HG02938 (cell line): ENCODE results near the gene BRAT1.
"Not testable (repeated sequence)": the region's sequence is repeated elsewhere in the genome, so short reads cannot be mapped to it uniquely, and the experiment has no call there.

Experiments used
- ATAC-seq: cut with Tn5 transposase; IDR thresholded peaks from one replicate; pipeline ENCODE4 v1.9.1; 2021; ENCODE audit warnings: mild to moderate bottlenecking, moderate library complexity; ENCODE audit not compliant: unreplicated experiment

BRAT1 gene

DNA sequence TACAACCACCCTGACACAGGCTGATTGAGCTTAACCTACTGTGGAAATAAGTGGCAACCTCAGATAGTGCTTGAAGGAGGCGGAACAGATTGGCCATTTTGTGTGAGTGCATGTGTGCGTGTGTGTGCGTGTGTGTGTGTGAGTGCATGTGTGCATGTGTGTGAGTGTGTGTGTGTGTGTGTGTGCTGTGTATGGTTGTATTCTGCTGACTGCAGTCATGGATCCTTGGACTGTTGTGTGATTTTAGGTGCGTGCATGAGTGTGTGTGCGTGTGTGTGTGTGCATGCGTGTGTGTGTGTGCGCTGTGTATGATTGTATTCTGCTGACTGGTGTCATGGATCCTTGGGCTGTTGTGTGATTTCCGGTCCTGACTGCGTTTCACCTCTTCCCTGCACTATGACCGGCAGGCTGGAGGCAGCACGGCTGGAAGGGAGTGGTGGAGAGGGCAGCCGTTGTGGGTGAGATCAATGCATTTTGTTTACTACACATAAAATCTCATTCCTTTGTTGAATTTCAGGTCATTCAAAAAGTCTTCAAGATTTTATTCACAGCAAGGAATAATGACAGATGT lies 9.7 kb upstream of the BRAT1 start:
- no peak for ATAC-seq

GRCh38 chr7:2563955-2564354 lies 8.6 kb upstream of the BRAT1 start:
- ATAC-seq = not testable (repeated sequence)

DNA sequence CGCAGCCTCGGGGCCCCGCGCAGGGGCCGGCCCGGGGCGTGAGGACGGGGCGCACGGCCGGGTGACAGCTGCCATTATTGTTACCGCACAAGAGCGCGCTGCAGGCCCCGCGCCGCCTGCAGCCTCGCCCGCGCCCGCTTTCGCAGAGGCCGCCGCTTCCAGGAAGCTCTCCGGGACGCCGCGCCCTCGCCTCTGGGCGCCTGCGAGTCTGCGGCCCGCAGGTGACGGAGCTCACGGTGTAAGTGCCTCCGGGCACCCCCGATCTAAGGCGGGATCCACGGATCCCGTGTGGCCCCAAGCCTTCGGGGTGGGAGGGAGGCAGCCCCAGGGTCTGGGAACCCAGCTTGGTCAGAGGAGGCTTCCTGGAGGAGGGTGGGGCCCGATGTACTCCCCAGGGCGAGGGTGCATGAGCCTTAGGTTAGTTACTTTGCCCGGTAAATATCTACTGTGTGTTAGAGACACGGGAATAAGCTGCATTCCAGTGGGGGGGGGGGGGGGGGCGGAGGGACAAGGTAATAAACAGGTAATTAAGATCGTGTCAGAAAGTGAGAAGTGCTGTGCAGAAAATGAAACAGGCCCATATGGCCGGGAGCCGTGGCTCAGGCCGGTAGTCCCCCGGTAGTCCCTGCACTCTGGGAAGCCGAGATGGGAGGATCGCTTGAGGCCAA lies 4.1 kb upstream of the BRAT1 start:
- no peak for ATAC-seq

GRCh38 chr7:2558629-2559282 lies 3.4 kb upstream of the BRAT1 start, which contains the start of gene IQCE:
TSS of gene IQCE (plus strand) at chr7:2558979. CDS start at chr7:2559182, 203 bp downstream.
- no peak for ATAC-seq

GRCh38 chr7:2554661-2555111 lies 638 bp downstream of the BRAT1 start:
- no peak for ATAC-seq

GRCh38 chr7:2553831-2554581 lies 1.3 kb downstream of the BRAT1 start:
- ATAC-seq = no peak

DNA sequence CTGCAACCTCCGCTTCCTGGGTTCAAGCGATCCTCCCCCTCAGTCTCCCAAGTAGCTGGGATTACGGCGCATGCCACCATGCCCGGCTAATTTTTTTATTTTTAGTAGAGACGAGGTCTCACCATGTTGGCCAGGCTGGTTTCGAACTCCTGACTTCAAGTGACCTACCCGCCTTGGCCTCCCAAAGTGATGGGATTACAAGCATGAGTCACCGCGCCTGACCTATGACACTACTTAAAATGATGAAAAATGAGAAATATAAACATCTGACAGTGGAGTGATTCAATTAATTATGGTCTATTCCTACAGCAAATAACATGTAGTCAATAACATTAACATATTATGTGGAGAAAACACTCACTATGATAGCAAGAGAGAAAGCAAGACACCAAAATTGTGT lies 2.2 kb downstream of the BRAT1 start:
- ATAC-seq = no peak

- ATAC-seq = no peak
Observed at GRCh38 chr7:2551418-2551817, 3.9 kb downstream of the BRAT1 start.

GRCh38 chr7:2546776-2547586 lies 8.3 kb downstream of the BRAT1 start:
- ATAC-seq = no peak

GRCh38 chr7:2545746-2546425 lies 9.4 kb downstream of the BRAT1 start:
- no peak for ATAC-seq

GRCh38 chr7:2544541-2545188 lies 10.7 kb downstream of the BRAT1 start:
- ATAC-seq = no peak

GRCh38 chr7:2542916-2543871 lies 12.1 kb downstream of the BRAT1 start:
- ATAC-seq = no peak

GRCh38 chr7:2542011-2542915 lies 13.1 kb downstream of the BRAT1 start:
- ATAC-seq = no peak

- no peak for ATAC-seq
Observed at GRCh38 chr7:2541291-2542010, 13.9 kb downstream of the BRAT1 start.

- ATAC-seq = no peak
Observed at GRCh38 chr7:2540641-2541051, 14.7 kb downstream of the BRAT1 start.

- ATAC-seq = no peak
Observed at GRCh38 chr7:2540133-2540532, 15.2 kb downstream of the BRAT1 start.
